ENCODE results near the gene BEX3. TPM values are rescaled to one million over a fixed set of nuclear protein-coding genes. Genes with fewer than 3 reads are reported as not detected.
A peak's percentile ranks its signal among the peaks of the same experiment; 100 is the strongest.

Gene BEX3
- 100 to 1,000 TPM; 117 to 215 (median 167) TPM for total RNA-seq

GRCh38 chrX:103376118-103376978 lies at the start of gene BEX3:
Gene BEX3, plus strand, starts transcription at chrX:103376538. Its CDS starts 984 bp downstream, at chrX:103377522.
- H3K9me3 ChIP-seq: no peaks in the 10 kb centered on the region
- peaks cover 0 to 16% (median 0%) of the 10 kb centered on the region in 3 donors for H3K4me1 ChIP-seq
- 0 to 54% methylated on average over 1 to 11 of the region's 62 CpGs for whole genome bisulfite sequencing, 2 donors (ENCODE audit: low coverage in 1 of 2)
- H3K4me3 ChIP-seq: peak within 1 kb of the TSS; percentile 77 to 96
- peak within 1 kb of the TSS; percentile 67 to 86 (median 82) for H3K27ac ChIP-seq
- no peaks in the 10 kb centered on the region for H3K36me3 ChIP-seq
- H3K27me3 ChIP-seq: no peaks in the 10 kb centered on the region
- peak; percentile 80 for ATAC-seq
- peak; percentile 57 to 69 for TF ChIP-seq POLR2A (IDR thresholded peaks at IDR 0.05)
- TF ChIP-seq CTCF (IDR thresholded peaks at IDR 0.05): no peak
- peak; percentile 80 for TF ChIP-seq POLR2AphosphoS5 (IDR thresholded peaks at IDR 0.05)

GRCh38 chrX:103329991-103330390 lies 46.3 kb upstream of the BEX3 start, which contains the start of gene TCEAL7:
Gene TCEAL7, plus strand, starts transcription at chrX:103330239. Its CDS starts 1,165 bp downstream, at chrX:103331404.
- TF ChIP-seq CTCF (IDR thresholded peaks at IDR 0.05) (no peak), POLR2AphosphoS5 (IDR thresholded peaks at IDR 0.05) (no peak), EP300 (IDR thresholded peaks at IDR 0.05) (no peak), POLR2A (IDR thresholded peaks at IDR 0.05) (no peak)
- Histone ChIP-seq H3K27ac (peak within 1 kb of the TSS in 2 of 4 donors; percentile 27 to 52), H3K4me3 (peak within 1 kb of the TSS; percentile 36 to 45), H3K27me3 (no peaks in the 10 kb centered on the region), H3K9me3 (no peaks in the 10 kb centered on the region), H3K4me1 (no peaks in the 10 kb centered on the region), H3K36me3 (no peaks in the 10 kb centered on the region)
- ATAC-seq: peak; percentile 71
- 20 to 67% methylated on average over 1 to 3 of the region's 11 CpGs for WGBS, 2 donors (ENCODE audit: low coverage in 1 of 2)

- peak; percentile 11 for ATAC-seq
- TF ChIP-seq POLR2AphosphoS5 (IDR thresholded peaks at IDR 0.05): no peak
- TF ChIP-seq POLR2A (IDR thresholded peaks at IDR 0.05): no peak
- no peak for TF ChIP-seq EP300 (IDR thresholded peaks at IDR 0.05)
- no peak for TF ChIP-seq CTCF (IDR thresholded peaks at IDR 0.05)
- 13 to 23% methylated on average over 5 to 14 of the region's 21 CpGs for WGBS, 2 donors (ENCODE audit: low coverage in 1 of 2)
- H3K4me1 ChIP-seq: no peaks in the 10 kb centered on the region
- H3K36me3 ChIP-seq: no peaks in the 10 kb centered on the region
- H3K9me3 ChIP-seq: no peaks in the 10 kb centered on the region
- peak overlapping the region; percentile 36 to 45 for H3K4me3 ChIP-seq
- H3K27me3 ChIP-seq: no peaks in the 10 kb centered on the region
- H3K27ac ChIP-seq: peak overlapping the region in 2 of 4 donors; percentile 27 to 52
Measured at GRCh38 chrX:103330681-103331288, 45.6 kb upstream of the BEX3 start.

- H3K27me3 ChIP-seq: no peaks in the 10 kb centered on the region
- no peak overlapping the region for H3K4me3 ChIP-seq
- no CpG with 5 or more reads among the region's 3 CpGs for WGBS, 2 donors (ENCODE audit: low coverage in 1 of 2)
- no peaks in the 10 kb centered on the region for H3K36me3 ChIP-seq
- ATAC-seq: no peak
- no peaks in the 10 kb centered on the region for H3K9me3 ChIP-seq
- no peaks in the 10 kb centered on the region for H3K4me1 ChIP-seq
- no peak for TF ChIP-seq EP300 (IDR thresholded peaks at IDR 0.05)
- no peak for TF ChIP-seq POLR2AphosphoS5 (IDR thresholded peaks at IDR 0.05)
- no peak for TF ChIP-seq POLR2A (IDR thresholded peaks at IDR 0.05)
- no peak for TF ChIP-seq CTCF (IDR thresholded peaks at IDR 0.05)
- no peak overlapping the region for H3K27ac ChIP-seq
Measured at GRCh38 chrX:103338663-103339062, 37.7 kb upstream of the BEX3 start.

All from gastroesophageal sphincter (tissue), 4 donors.